T-cell (primary cell): ENCODE measurements around the gene ABCA7. TPM values are rescaled to one million over a fixed set of nuclear protein-coding genes. Genes with fewer than 3 reads are reported as not detected.

ENCODE experiments used
- ATAC-seq, 4 experiments: fragments of 200-7000 bp in 3 of 4; fragments of 150-1000 bp in 1 of 4; cut with Tn5 transposase; replicated peaks in 1 of 4; 1 replicate in 3 of 4; 2 replicates in 1 of 4; pipeline ENCODE4 v1.10.0; 2021; ENCODE audit warnings: moderate library complexity in 3 of 4, mild to moderate bottlenecking in 2 of 4, moderate number of reproducible peaks in 1 of 4
- CTCF ChIA-PET, 2 donors: fragments of 300-600 bp; sonication (Branson Sonifier 250); formaldehyde crosslinking; loops; one replicate each; lab custom pipeline; 2022; ENCODE audit warnings: antibody characterized with exemption in 2 of 2; lab: Charles Lee
- POLR2A ChIA-PET, 2 donors: fragments of 300-600 bp; sonication (Branson Sonifier 250); formaldehyde crosslinking; loops; one replicate each; lab custom pipeline; 2022; ENCODE audit warnings: antibody characterized with exemption in 2 of 2; lab: Charles Lee
- DNase-seq, 35 experiments: peaks; one replicate each; pipeline versions ENCODE4 v3.0.0 to v3.0.0-alpha.2; 2013 to 2023
- H3K27ac ChIP-seq: one replicate; pipeline ENCODE4 v1.5.1; 2013; ENCODE audit warnings: low read length
- H3K27me3 ChIP-seq, 2 experiments: replicated peaks in 1 of 2; 1 replicate in 1 of 2; 2 replicates in 1 of 2; pipeline versions ENCODE4 v1.6.1 to v1.7.0; 2013; ENCODE audit warnings: low read length in 1 of 2, mixed read lengths in 1 of 2; ENCODE audit not compliant: control insufficient read depth in 2 of 2, insufficient read depth in 2 of 2; ENCODE audit errors: extremely low read depth in 1 of 2
- H3K36me3 ChIP-seq, 2 donors: 1 replicate in 1 of 2; 2 replicates in 1 of 2; pipeline versions ENCODE4 v1.6.1 to v1.7.0; 2013; ENCODE audit warnings: low read length in 1 of 2; ENCODE audit not compliant: control insufficient read depth in 2 of 2, insufficient read depth in 1 of 2; ENCODE audit errors: extremely low read depth in 1 of 2
- H3K4me1 ChIP-seq, 2 experiments: 1 replicate in 1 of 2; 2 replicates in 1 of 2; pipeline versions ENCODE4 v1.6.1 to v1.7.0; 2013; ENCODE audit warnings: low read length in 2 of 2, mixed read lengths in 1 of 2; ENCODE audit not compliant: insufficient read depth in 2 of 2, control insufficient read depth in 1 of 2; ENCODE audit errors: extremely low read depth in 1 of 2
- H3K4me3 ChIP-seq, 2 donors: 1 replicate in 1 of 2; 2 replicates in 1 of 2; pipeline versions ENCODE4 v1.5.1 to v1.7.0; 2013; ENCODE audit warnings: mild to moderate bottlenecking in 2 of 2, low read length in 1 of 2, moderate library complexity in 1 of 2; ENCODE audit not compliant: control insufficient read depth in 1 of 2; ENCODE audit errors: extremely low read depth in 1 of 2
- H3K9me3 ChIP-seq: 2 replicates; pipeline ENCODE4 v1.7.0; 2013
- H3K27ac Mint-ChIP-seq, 2 donors: one replicate each; pipeline ENCODE4 v1.8.0; 2020 to 2021; ENCODE audit warnings: mild to moderate bottlenecking in 2 of 2, mixed read lengths in 2 of 2
- H3K27me3 Mint-ChIP-seq, 2 donors: one replicate each; pipeline ENCODE4 v1.8.0; 2021 to 2022; ENCODE audit warnings: mixed read lengths in 2 of 2
- H3K36me3 Mint-ChIP-seq: one replicate; pipeline ENCODE4 v1.8.0; 2021; ENCODE audit warnings: mixed read lengths
- H3K4me1 Mint-ChIP-seq, 3 donors: one replicate each; pipeline ENCODE4 v1.8.0; 2020 to 2022; ENCODE audit warnings: mixed read lengths in 3 of 3, mild to moderate bottlenecking in 1 of 3
- H3K4me3 Mint-ChIP-seq, 3 donors: one replicate each; pipeline ENCODE4 v1.8.0; 2020 to 2022; ENCODE audit warnings: mild to moderate bottlenecking in 3 of 3, mixed read lengths in 3 of 3, moderate library complexity in 3 of 3
- H3K9me3 Mint-ChIP-seq, 3 donors: one replicate each; pipeline ENCODE4 v1.8.0; 2020 to 2022; ENCODE audit warnings: mixed read lengths in 3 of 3
- WGBS: methylation state at CpG from one replicate; pipeline ENCODE4 v1.1.5; 2013; ENCODE audit warnings: missing lambda C conversion rate; ENCODE audit not compliant: insufficient coverage; 5-methylcytosine and 5-hydroxymethylcytosine counted together
- total RNA-seq, 35 experiments: library from RNA in 6 of 35; stranded (reverse) in 6 of 35; fragments of 120-200 nt in 1 of 35; gene quantifications; one replicate each; pipeline versions ENCODE4 v1.2.1 to v1.2.4 and lab custom pipeline; 2013 to 2026

The ABCA7 gene
- total RNA-seq, 5 donors from 2014 or later (not counting 1 experiment from before 2014, with no cell fraction given), result 166 to 217 (median 178) TPM

DNA sequence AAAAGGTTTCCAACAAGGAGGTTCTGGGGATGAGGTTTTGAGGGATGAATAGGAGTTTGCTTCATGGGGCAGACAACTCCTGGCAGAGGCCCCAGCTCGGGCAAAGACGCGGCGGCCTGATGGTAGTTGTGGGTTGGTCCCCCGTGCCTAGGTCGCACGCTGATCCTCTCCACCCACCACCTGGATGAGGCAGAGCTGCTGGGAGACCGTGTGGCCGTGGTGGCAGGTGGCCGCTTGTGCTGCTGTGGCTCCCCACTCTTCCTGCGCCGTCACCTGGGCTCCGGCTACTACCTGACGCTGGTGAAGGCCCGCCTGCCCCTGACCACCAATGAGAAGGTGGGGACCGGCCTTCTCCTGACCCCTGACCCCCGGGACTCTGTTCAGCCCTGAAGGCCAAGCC, 11.9 kb downstream of the ABCA7 start:
- no peaks in the 10 kb centered on the region for H3K27me3 Mint-ChIP-seq
- Histone ChIP-seq H3K36me3 (peaks cover 25 to 32% of the 10 kb centered on the region in 2 donors), H3K27me3 (no peaks in the 10 kb centered on the region), H3K27ac (no peak overlapping the region), H3K9me3 (no peaks in the 10 kb centered on the region), H3K4me3 (no peak overlapping the region), H3K4me1 (peaks cover 0 to 13% of the 10 kb centered on the region in 2 experiments)
- no peak overlapping the region for H3K4me3 Mint-ChIP-seq
- H3K9me3 Mint-ChIP-seq, result no peaks in the 10 kb centered on the region
- peak overlapping the region; percentile 61 to 67 for H3K27ac Mint-ChIP-seq
- WGBS, result 47% methylated on average over 3 of the region's 17 CpGs
- peaks cover 6 to 16% (median 7%) of the 10 kb centered on the region in 3 donors for H3K4me1 Mint-ChIP-seq
- DNase-seq (no peak), ATAC-seq (no peak)
- POLR2A ChIA-PET, result interaction anchor here in 1 of 2 donors (0.6 kb wide), 1 partner anchor 19 kb away, joined by 3 read pairs; no protein-coding TSS in a partner anchor
- CTCF ChIA-PET, result no interaction called here
- peaks cover 18% of the 10 kb centered on the region for H3K36me3 Mint-ChIP-seq

DNA sequence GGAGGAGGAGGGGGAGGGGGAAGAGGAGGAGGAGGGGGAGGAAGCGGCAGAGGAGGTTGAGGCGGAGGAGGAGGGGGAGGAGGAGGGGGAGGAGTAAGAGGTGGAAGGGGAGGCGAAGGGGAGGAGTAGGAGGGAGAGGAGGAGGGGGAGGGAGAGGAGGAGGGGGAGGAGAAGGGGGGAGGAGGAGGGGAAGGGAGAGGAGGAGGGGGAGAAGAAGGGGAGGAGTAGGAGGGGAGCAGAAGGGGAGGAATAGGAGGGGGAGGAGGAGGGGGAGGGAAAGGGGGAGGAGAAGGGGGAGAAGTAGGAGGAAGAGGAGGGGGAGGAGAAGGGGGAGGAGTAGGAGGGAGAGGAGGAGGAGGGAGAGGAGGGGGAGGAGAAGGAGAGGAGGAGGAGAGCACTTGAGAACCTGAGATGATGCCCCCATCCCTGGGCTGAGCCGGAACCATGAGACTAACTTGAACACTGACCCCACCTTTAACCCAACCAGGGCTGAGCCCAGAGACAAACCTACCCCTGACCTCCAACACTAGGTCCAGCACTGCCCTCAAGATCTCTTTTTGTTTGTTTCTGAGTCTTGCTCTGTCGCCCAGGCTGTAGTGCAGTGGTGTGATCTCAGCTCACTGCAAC, 12.6 kb downstream of the ABCA7 start:
- no CpG with 5 or more reads among the region's 5 CpGs for WGBS
- H3K4me3 ChIP-seq, result no peak overlapping the region
- H3K36me3 ChIP-seq, result peaks cover 18 to 28% of the 10 kb centered on the region in 2 donors
- Mint-ChIP-seq H3K4me3 (no peak overlapping the region), H3K4me1 (peaks cover 13 to 22% (median 13%) of the 10 kb centered on the region in 3 donors), H3K27me3 (no peaks in the 10 kb centered on the region), H3K36me3 (peaks cover 25% of the 10 kb centered on the region), H3K9me3 (no peaks in the 10 kb centered on the region), H3K27ac (peak overlapping the region; percentile 34 to 39)
- H3K9me3 ChIP-seq, result no peaks in the 10 kb centered on the region
- DNase-seq (no peak), ATAC-seq (no peak)
- POLR2A ChIA-PET, result no interaction called here
- H3K4me1 ChIP-seq, result peaks cover 0 to 13% of the 10 kb centered on the region in 2 experiments
- H3K27me3 ChIP-seq, result no peaks in the 10 kb centered on the region
- H3K27ac ChIP-seq, result no peak overlapping the region
- CTCF ChIA-PET, result no interaction called here

DNA sequence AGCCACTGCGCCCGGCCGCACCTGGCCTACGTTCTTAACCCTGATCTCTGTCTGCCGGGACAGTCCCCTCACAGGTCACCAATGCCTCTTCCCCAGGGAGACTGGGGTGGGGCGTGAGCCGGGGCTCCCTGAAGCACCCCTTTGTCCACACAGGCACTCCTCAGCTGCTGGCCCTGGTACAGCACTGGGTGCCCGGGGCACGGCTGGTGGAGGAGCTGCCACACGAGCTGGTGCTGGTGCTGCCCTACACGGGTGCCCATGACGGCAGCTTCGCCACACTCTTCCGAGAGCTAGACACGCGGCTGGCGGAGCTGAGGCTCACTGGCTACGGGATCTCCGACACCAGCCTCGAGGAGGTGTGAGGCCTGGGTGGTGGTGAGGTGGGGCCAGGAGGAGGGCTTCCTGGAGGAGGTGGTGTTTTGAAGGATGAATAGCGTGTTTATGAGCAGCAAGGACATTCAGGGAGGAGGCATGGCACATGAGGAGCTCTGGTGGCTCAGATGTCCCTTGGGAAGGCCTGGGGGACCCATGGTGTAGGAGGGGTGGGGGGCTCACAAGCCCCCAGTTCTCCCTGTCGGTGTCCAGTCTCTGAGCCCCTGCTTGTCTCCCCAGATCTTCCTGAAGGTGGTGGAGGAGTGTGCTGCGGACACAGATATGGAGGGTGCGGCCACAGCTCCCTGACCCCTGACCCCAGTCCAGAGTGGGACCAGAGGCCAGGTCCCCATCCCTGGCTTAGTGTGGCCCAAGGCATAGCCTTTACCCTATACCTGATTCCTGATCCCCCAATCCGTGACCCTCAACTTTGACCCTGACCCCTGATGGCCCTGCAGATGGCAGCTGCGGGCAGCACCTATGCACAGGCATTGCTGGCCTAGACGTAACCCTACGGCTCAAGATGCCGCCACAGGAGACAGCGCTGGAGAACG, 13.5 kb downstream of the ABCA7 start:
- H3K27me3 Mint-ChIP-seq, result no peaks in the 10 kb centered on the region
- no peak overlapping the region for H3K4me3 ChIP-seq
- WGBS, result 96% methylated on average over 30 of the region's 31 CpGs
- no peak overlapping the region for H3K27ac ChIP-seq
- no peaks in the 10 kb centered on the region for H3K9me3 Mint-ChIP-seq
- peaks cover 23 to 32% (median 23%) of the 10 kb centered on the region in 3 donors for H3K4me1 Mint-ChIP-seq
- no peaks in the 10 kb centered on the region for H3K9me3 ChIP-seq
- peaks cover 31% of the 10 kb centered on the region for H3K36me3 Mint-ChIP-seq
- ChIA-PET POLR2A (no interaction called here), CTCF (interaction anchor here in 1 of 2 donors (0.5 kb wide), 1 partner anchor 10 kb away, joined by 4 read pairs; no protein-coding TSS in a partner anchor)
- H3K4me1 ChIP-seq, result peaks cover 0 to 22% of the 10 kb centered on the region in 2 experiments
- ATAC-seq (no peak), DNase-seq (no peak)
- H3K36me3 ChIP-seq, result peaks cover 17 to 24% of the 10 kb centered on the region in 2 donors
- peak overlapping the region; percentile 34 to 39 for H3K27ac Mint-ChIP-seq
- no peaks in the 10 kb centered on the region for H3K27me3 ChIP-seq
- H3K4me3 Mint-ChIP-seq, result no peak overlapping the region

DNA sequence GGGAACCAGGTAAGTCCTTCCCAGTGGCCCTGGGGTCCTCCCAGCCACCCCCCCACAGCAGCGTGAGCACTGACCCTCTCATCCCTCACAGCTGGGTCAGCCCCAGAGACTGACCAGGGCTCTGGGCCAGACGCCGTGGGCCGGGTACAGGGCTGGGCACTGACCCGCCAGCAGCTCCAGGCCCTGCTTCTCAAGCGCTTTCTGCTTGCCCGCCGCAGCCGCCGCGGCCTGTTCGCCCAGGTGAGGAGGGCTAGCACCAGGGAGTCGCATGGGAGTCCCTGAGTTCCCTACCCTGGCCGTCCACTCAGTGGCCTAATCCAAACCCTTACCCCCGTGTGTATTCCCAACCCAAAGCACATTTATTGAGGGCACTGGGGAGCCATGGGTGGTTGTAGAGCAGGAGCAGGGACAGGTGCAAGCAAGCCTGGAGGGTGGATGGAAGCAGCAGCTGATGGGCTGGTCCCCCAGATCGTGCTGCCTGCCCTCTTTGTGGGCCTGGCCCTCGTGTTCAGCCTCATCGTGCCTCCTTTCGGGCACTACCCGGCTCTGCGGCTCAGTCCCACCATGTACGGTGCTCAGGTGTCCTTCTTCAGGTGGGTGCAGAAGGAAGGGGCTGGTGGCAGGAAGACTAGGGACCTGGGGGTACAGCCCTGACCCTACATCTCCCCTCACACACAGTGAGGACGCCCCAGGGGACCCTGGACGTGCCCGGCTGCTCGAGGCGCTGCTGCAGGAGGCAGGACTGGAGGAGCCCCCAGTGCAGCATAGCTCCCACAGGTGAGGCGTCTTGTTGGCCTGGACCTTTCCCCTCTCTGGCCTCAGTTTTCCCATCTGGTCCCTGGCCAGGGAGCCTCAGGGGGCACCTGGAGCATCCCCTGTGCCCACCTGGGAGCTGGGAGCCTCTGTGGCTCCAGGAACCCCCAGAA, 14.5 kb downstream of the ABCA7 start:
- H3K27ac ChIP-seq, result no peak overlapping the region
- DNase-seq (no peak), ATAC-seq (no peak)
- ChIA-PET CTCF (no interaction called here), POLR2A (no interaction called here)
- Mint-ChIP-seq H3K27ac (no peak overlapping the region), H3K36me3 (peaks cover 33% of the 10 kb centered on the region), H3K4me3 (no peak overlapping the region), H3K4me1 (peaks cover 23 to 34% (median 25%) of the 10 kb centered on the region in 3 donors), H3K27me3 (no peaks in the 10 kb centered on the region), H3K9me3 (no peaks in the 10 kb centered on the region)
- no peak overlapping the region for H3K4me3 ChIP-seq
- peaks cover 20 to 25% of the 10 kb centered on the region in 2 donors for H3K36me3 ChIP-seq
- no peaks in the 10 kb centered on the region for H3K9me3 ChIP-seq
- peaks cover 0 to 27% of the 10 kb centered on the region in 2 experiments for H3K4me1 ChIP-seq
- no peaks in the 10 kb centered on the region for H3K27me3 ChIP-seq
- WGBS, result 91% methylated on average over 12 of the region's 28 CpGs

DNA sequence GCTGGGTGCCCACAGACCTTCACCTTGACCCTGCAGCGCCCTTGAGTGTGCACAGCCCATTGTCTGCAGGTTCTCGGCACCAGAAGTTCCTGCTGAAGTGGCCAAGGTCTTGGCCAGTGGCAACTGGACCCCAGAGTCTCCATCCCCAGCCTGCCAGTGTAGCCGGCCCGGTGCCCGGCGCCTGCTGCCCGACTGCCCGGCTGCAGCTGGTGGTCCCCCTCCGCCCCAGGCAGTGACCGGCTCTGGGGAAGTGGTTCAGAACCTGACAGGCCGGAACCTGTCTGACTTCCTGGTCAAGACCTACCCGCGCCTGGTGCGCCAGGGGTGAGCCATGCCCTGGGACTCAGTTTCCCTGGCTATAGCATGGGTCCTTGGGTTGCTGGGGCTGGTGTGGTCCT, 15.1 kb downstream of the ABCA7 start:
- Histone ChIP-seq H3K27ac (no peak overlapping the region), H3K4me1 (peaks cover 0 to 27% of the 10 kb centered on the region in 2 experiments), H3K4me3 (no peak overlapping the region), H3K27me3 (no peaks in the 10 kb centered on the region), H3K9me3 (no peaks in the 10 kb centered on the region), H3K36me3 (peaks cover 20 to 25% of the 10 kb centered on the region in 2 donors)
- 89% methylated on average over 13 of the region's 14 CpGs for WGBS
- Mint-ChIP-seq H3K36me3 (peaks cover 33% of the 10 kb centered on the region), H3K9me3 (no peaks in the 10 kb centered on the region), H3K27me3 (no peaks in the 10 kb centered on the region), H3K4me3 (no peak overlapping the region), H3K27ac (no peak overlapping the region), H3K4me1 (peaks cover 23 to 34% (median 25%) of the 10 kb centered on the region in 3 donors)
- CTCF ChIA-PET, result no interaction called here
- no peak for DNase-seq
- ATAC-seq, result no peak
- POLR2A ChIA-PET, result no interaction called here
